OCI-LY1 (cell line): ENCODE measurements around the gene RGS13.

Experiments
- H2AFZ ChIP-seq: fragments of 200-600 bp; sonication (generic), shearing (Covaris generic); 2 replicates; pipeline ENCODE4 v1.6.0; 2014; ENCODE audit warnings: antibody characterized with exemption, mild to moderate bottlenecking, low read length
- H3F3A ChIP-seq: fragments of 200-600 bp; sonication (generic), shearing (Covaris generic); 2 replicates; pipeline ENCODE4 v1.6.0; 2014; ENCODE audit warnings: mild to moderate bottlenecking, antibody characterized with exemption, low read length, moderate library complexity; ENCODE audit not compliant: insufficient read depth
- H3K27ac ChIP-seq: fragments of 200-600 bp; sonication (generic); 2 replicates; pipeline ENCODE4 v1.5.1; 2014; ENCODE audit warnings: low read length, mixed run types, mild to moderate bottlenecking, low read depth; ENCODE audit not compliant: poor library complexity, severe bottlenecking
- H3K27me3 ChIP-seq: fragments of 200-600 bp; sonication (generic); 2 replicates; pipeline ENCODE4 v1.6.0; 2014; ENCODE audit warnings: antibody characterized with exemption, mild to moderate bottlenecking, low read length, moderate library complexity; ENCODE audit not compliant: insufficient read depth
- H3K36me3 ChIP-seq: fragments of 200-600 bp; sonication (generic); 2 replicates; pipeline ENCODE4 v1.6.1; 2014; ENCODE audit warnings: mild to moderate bottlenecking, antibody characterized with exemption, low read length, moderate library complexity, mixed read lengths; ENCODE audit not compliant: insufficient read depth
- H3K4me1 ChIP-seq: fragments of 200-600 bp; sonication (generic); 2 replicates; pipeline ENCODE4 v1.5.1; 2014; ENCODE audit warnings: mild to moderate bottlenecking, low read length, moderate library complexity; ENCODE audit not compliant: insufficient read depth, severe bottlenecking
- H3K4me2 ChIP-seq: fragments of 200-600 bp; sonication (generic), shearing (Covaris generic); 2 replicates; pipeline ENCODE4 v1.6.1; 2014; ENCODE audit warnings: low read length
- H3K4me3 ChIP-seq: fragments of 200-600 bp; sonication (generic); 2 replicates; pipeline ENCODE4 v1.5.1; 2014; ENCODE audit warnings: low read length, low read depth, mild to moderate bottlenecking, mixed read lengths; ENCODE audit not compliant: poor library complexity, severe bottlenecking
- H3K79me2 ChIP-seq: fragments of 200-600 bp; shearing (Covaris generic); 2 replicates; pipeline ENCODE4 v1.6.1; 2016; ENCODE audit warnings: mixed run types, low read length, mixed read lengths; ENCODE audit not compliant: insufficient read depth
- H3K9ac ChIP-seq: fragments of 200-600 bp; sonication (generic), shearing (Covaris generic); 2 replicates; pipeline ENCODE4 v1.6.1; 2014; ENCODE audit warnings: mild to moderate bottlenecking, low read length, mixed read lengths
- H3K9me2 ChIP-seq: fragments of 200-600 bp; sonication (generic), shearing (Covaris generic); 2 replicates; pipeline ENCODE4 v1.6.1; 2014; ENCODE audit warnings: low read depth, mild to moderate bottlenecking, low read length, mixed read lengths
- H3K9me3 ChIP-seq: fragments of 200-600 bp; shearing (Covaris generic); 2 replicates; pipeline ENCODE4 v1.6.1; 2014; ENCODE audit warnings: low read length, mixed read lengths
- H4K20me1 ChIP-seq: fragments of 200-600 bp; sonication (generic), shearing (Covaris generic); 2 replicates; pipeline ENCODE4 v1.6.0; 2016; ENCODE audit warnings: mild to moderate bottlenecking, low read length; ENCODE audit not compliant: insufficient read depth
- CTCF ChIP-seq: fragments of 200-600 bp; sonication (generic), shearing (Covaris generic); IDR thresholded peaks from 2 replicates; pipeline ENCODE4 v1.5.1; 2017; ENCODE audit warnings: mild to moderate bottlenecking, antibody characterized with exemption, low read length, moderate library complexity, mixed read lengths
- EZH2 ChIP-seq: fragments of 200-600 bp; sonication (generic), shearing (Covaris generic); IDR thresholded peaks from 2 replicates; pipeline ENCODE4 v1.8.0; 2017; ENCODE audit warnings: borderline replicate concordance, mixed run types, mild to moderate bottlenecking, antibody characterized with exemption, low read length, moderate library complexity, mixed read lengths

RGS13 gene

GRCh38 chr1:192657760-192658159 is 21.8 kb downstream of the RGS13 start:
- no peak overlapping the region for H3K4me2 ChIP-seq
- H3K36me3 ChIP-seq = peaks cover 86% of the 10 kb centered on the region
- no peaks in the 10 kb centered on the region for H3K9me2 ChIP-seq
- H3F3A ChIP-seq = no peaks in the 10 kb centered on the region
- H3K4me1 ChIP-seq = no peaks in the 10 kb centered on the region
- H2AFZ ChIP-seq = no peak overlapping the region
- H3K27ac ChIP-seq = no peak overlapping the region
- no peaks in the 10 kb centered on the region for H3K27me3 ChIP-seq
- no peak overlapping the region for H3K4me3 ChIP-seq
- no peaks in the 10 kb centered on the region for H3K79me2 ChIP-seq
- TF ChIP-seq EZH2 (no peak), CTCF (no peak)
- H3K9ac ChIP-seq = no peak overlapping the region
- H4K20me1 ChIP-seq = no peaks in the 10 kb centered on the region
- H3K9me3 ChIP-seq = no peaks in the 10 kb centered on the region

- no peaks in the 10 kb centered on the region for H3K4me1 ChIP-seq
- H3F3A ChIP-seq = no peaks in the 10 kb centered on the region
- no peak overlapping the region for H3K4me2 ChIP-seq
- no peak for TF ChIP-seq CTCF
- TF ChIP-seq EZH2 = no peak
- H3K9me3 ChIP-seq = no peaks in the 10 kb centered on the region
- H2AFZ ChIP-seq = no peak overlapping the region
- no peaks in the 10 kb centered on the region for H3K9me2 ChIP-seq
- no peaks in the 10 kb centered on the region for H4K20me1 ChIP-seq
- no peaks in the 10 kb centered on the region for H3K79me2 ChIP-seq
- no peak overlapping the region for H3K27ac ChIP-seq
- peaks cover 81% of the 10 kb centered on the region for H3K36me3 ChIP-seq
- no peak overlapping the region for H3K9ac ChIP-seq
- no peak overlapping the region for H3K4me3 ChIP-seq
- H3K27me3 ChIP-seq = no peaks in the 10 kb centered on the region
Measured at GRCh38 chr1:192658255-192658654, 22.3 kb downstream of the RGS13 start.

GRCh38 chr1:192660613-192661012 is 24.7 kb downstream of the RGS13 start:
- H3K9me3 ChIP-seq = no peaks in the 10 kb centered on the region
- H3K27me3 ChIP-seq = no peaks in the 10 kb centered on the region
- H3K27ac ChIP-seq = no peak overlapping the region
- no peaks in the 10 kb centered on the region for H3F3A ChIP-seq
- no peaks in the 10 kb centered on the region for H3K79me2 ChIP-seq
- TF ChIP-seq CTCF (no peak), EZH2 (no peak)
- no peak overlapping the region for H3K9ac ChIP-seq
- peaks cover 65% of the 10 kb centered on the region for H3K36me3 ChIP-seq
- H3K4me2 ChIP-seq = no peak overlapping the region
- no peaks in the 10 kb centered on the region for H3K4me1 ChIP-seq
- no peaks in the 10 kb centered on the region for H3K9me2 ChIP-seq
- no peak overlapping the region for H3K4me3 ChIP-seq
- H2AFZ ChIP-seq = no peak overlapping the region
- no peaks in the 10 kb centered on the region for H4K20me1 ChIP-seq
